CD4-positive, alpha-beta T cell treated with Interleukin-17A for 4 hours (primary cell): ENCODE results near the gene SPINK5.
"Not testable (repeated sequence)": the region's sequence is repeated elsewhere in the genome, so short reads cannot be mapped to it uniquely, and the experiment has no call there.

Experiments used
- DNase-seq: peaks from one replicate; pipeline ENCODE4 v3.0.0-alpha.2; 2020; ENCODE audit warnings: mixed read lengths

SPINK5 gene

GRCh38 chr5:148063861-148064260 lies at the start of gene SPINK5:
Gene SPINK5 (plus strand): TSS chr5:148063980. CDS start chr5:148064045, 65 bp downstream.
- no peak for DNase-seq

- no peak for DNase-seq
These were observed 49.5 kb upstream of the SPINK5 start for GRCh38 chr5:148014276-148014675.

- DNase-seq, result no peak
These were observed 43.4 kb upstream of the SPINK5 start for GRCh38 chr5:148020257-148020988.

GRCh38 chr5:148027505-148027904 lies 36.3 kb upstream of the SPINK5 start:
- DNase-seq, result no peak

- DNase-seq, result no peak
These were observed 34.6 kb upstream of the SPINK5 start for GRCh38 chr5:148029131-148029530.

GRCh38 chr5:148033134-148033533 lies 30.6 kb upstream of the SPINK5 start:
- DNase-seq, result no peak

GRCh38 chr5:148035676-148036075 lies 28.1 kb upstream of the SPINK5 start:
- no peak for DNase-seq

- DNase-seq, result no peak
These were observed 20.9 kb upstream of the SPINK5 start for GRCh38 chr5:148042881-148043280.

GRCh38 chr5:148043705-148044104 lies 20.1 kb upstream of the SPINK5 start:
- no peak for DNase-seq

- DNase-seq, result not testable (repeated sequence)
These were observed 8.6 kb upstream of the SPINK5 start for GRCh38 chr5:148055160-148055559.

- no peak for DNase-seq
These were observed 3.5 kb upstream of the SPINK5 start for GRCh38 chr5:148060309-148060708.

- DNase-seq, result no peak
These were observed 2.9 kb upstream of the SPINK5 start for GRCh38 chr5:148060881-148061280.

- no peak for DNase-seq
These were observed 6.8 kb downstream of the SPINK5 start for GRCh38 chr5:148070621-148071020.

GRCh38 chr5:148072207-148072606 lies 8.4 kb downstream of the SPINK5 start:
- DNase-seq, result no peak

- no peak for DNase-seq
These were observed 11.7 kb downstream of the SPINK5 start for GRCh38 chr5:148075529-148075928.

- DNase-seq, result no peak
These were observed 19.4 kb downstream of the SPINK5 start for GRCh38 chr5:148083203-148083602.

GRCh38 chr5:148084269-148084668 lies 20.5 kb downstream of the SPINK5 start:
- no peak for DNase-seq

GRCh38 chr5:148085310-148085709 lies 21.5 kb downstream of the SPINK5 start:
- no peak for DNase-seq

GRCh38 chr5:148085977-148086705 lies 22.4 kb downstream of the SPINK5 start:
- no peak for DNase-seq

- DNase-seq, result no peak
These were observed 26.5 kb downstream of the SPINK5 start for GRCh38 chr5:148090146-148090772.

GRCh38 chr5:148090773-148091250 lies 27.0 kb downstream of the SPINK5 start:
- no peak for DNase-seq

- DNase-seq, result no peak
These were observed 28.5 kb downstream of the SPINK5 start for GRCh38 chr5:148091991-148092964.
